Mesenteric fat pad (tissue), 1 donor: ENCODE data around the gene ZMAT5. TPM values are rescaled to one million over a fixed set of nuclear protein-coding genes. Genes with fewer than 3 reads are reported as not detected.
"Not testable (repeated sequence)": the region's sequence is repeated elsewhere in the genome, so short reads cannot be mapped to it uniquely, and the experiment has no call there.

Source experiments
- DNase-seq: peaks from one replicate; pipeline ENCODE4 v3.0.0-alpha.2; 2020; ENCODE audit warnings: low spot score
- total RNA-seq: library from RNA; stranded (reverse); fragmentation: NEBNext Ultra II Directional; extraction: Animal tissue kit (Norgen Biotek cat#: 25700); gene quantifications from one replicate; pipeline ENCODE4 v1.2.1, GENCODE V29; 2021
- donor health status: DM: yes; HTN: yes; CAD: no.

ZMAT5 gene
- total RNA-seq, 1 donor from 2014 or later = 17.8 TPM

GRCh38 chr22:29754658-29755395 is 12.0 kb downstream of the ZMAT5 start:
- not testable (repeated sequence) for DNase-seq

GRCh38 chr22:29753808-29754657 is 12.8 kb downstream of the ZMAT5 start:
- no peak for DNase-seq

GRCh38 chr22:29751669-29752068 is 15.1 kb downstream of the ZMAT5 start:
- DNase-seq = no peak

GRCh38 chr22:29750559-29751538 is 16.0 kb downstream of the ZMAT5 start:
- DNase-seq = no peak

- no peak for DNase-seq
Observed at GRCh38 chr22:29750029-29750428, 16.8 kb downstream of the ZMAT5 start.

GRCh38 chr22:29748248-29748893 is 18.4 kb downstream of the ZMAT5 start:
- no peak for DNase-seq

GRCh38 chr22:29747832-29748231 is 19.0 kb downstream of the ZMAT5 start:
- DNase-seq = no peak

GRCh38 chr22:29744902-29745301 is 21.9 kb downstream of the ZMAT5 start:
- no peak for DNase-seq

- no peak for DNase-seq
Observed at GRCh38 chr22:29742326-29742725, 24.5 kb downstream of the ZMAT5 start.

GRCh38 chr22:29741926-29742325 is 24.9 kb downstream of the ZMAT5 start:
- no peak for DNase-seq

- DNase-seq = no peak
Observed at GRCh38 chr22:29740216-29740615, 26.6 kb downstream of the ZMAT5 start.

GRCh38 chr22:29739346-29739875 is 27.4 kb downstream of the ZMAT5 start:
- DNase-seq = no peak

GRCh38 chr22:29738118-29738815 is 28.5 kb downstream of the ZMAT5 start:
- no peak for DNase-seq

GRCh38 chr22:29737251-29738117 is 29.3 kb downstream of the ZMAT5 start:
- DNase-seq = no peak

- DNase-seq = no peak
Observed at GRCh38 chr22:29735416-29735815, 31.4 kb downstream of the ZMAT5 start.

GRCh38 chr22:29734838-29735237 is 32.0 kb downstream of the ZMAT5 start:
- no peak for DNase-seq

- DNase-seq = no peak
Observed at GRCh38 chr22:29734406-29734805, 32.4 kb downstream of the ZMAT5 start.

GRCh38 chr22:29733362-29734201 is 33.2 kb downstream of the ZMAT5 start:
- DNase-seq = no peak
